Measurements from ENCODE around the gene OCEL1. TPM values are rescaled to one million over a fixed set of nuclear protein-coding genes. Genes with fewer than 3 reads are reported as not detected.

The OCEL1 gene
- total RNA-seq, 1 donor from 2014 or later, result 21.8 TPM

DNA sequence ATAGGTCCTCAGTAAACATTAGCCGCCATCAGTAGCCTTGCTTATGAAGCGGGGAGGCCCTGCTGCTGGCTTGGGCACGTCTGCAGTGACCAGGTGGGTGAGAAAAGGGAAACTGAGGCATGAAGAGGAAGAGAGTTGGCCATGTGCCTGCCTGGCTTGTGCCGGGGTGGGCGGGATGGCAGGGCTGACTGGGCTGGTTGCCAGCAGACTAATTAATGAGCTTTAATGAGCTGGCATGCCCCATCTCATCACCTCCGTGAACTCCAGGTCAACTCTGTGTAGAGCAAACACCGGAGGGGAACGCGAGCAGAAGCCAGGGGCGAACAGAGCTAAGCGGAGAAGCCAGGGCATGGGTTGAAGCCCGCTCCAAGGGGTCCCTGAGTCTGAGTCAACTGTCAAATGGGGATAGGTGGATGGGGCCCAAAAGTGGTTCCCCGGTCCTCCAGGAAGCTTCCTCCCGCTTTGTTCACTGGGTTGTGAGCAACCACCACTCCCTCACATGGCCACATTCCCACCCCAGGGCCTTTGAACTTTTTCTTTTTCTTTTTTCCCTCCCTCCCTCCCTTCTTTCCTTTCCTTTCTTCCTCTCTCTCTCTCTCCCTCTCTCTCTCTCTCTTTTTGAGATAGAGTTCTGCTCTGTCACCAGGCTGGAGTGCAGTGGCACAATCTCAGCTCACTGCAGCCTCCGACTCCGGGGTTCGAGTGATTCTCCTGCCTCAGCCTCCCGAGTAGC lies 11.0 kb downstream of the OCEL1 start:
- Mint-ChIP-seq H3K27me3 (no peaks in the 10 kb centered on the region), H3K4me3 (ENCODE audit: low read depth) (peak overlapping the region; percentile 48), H3K4me1 (ENCODE audit: low read depth) (peaks cover 39% of the 10 kb centered on the region), H3K36me3 (ENCODE audit: insufficient read depth) (peaks cover 22% of the 10 kb centered on the region), H3K27ac (no peak overlapping the region), H3K9me3 (ENCODE audit: low read depth) (no peaks in the 10 kb centered on the region)
- TF ChIP-seq, protein P1, sequence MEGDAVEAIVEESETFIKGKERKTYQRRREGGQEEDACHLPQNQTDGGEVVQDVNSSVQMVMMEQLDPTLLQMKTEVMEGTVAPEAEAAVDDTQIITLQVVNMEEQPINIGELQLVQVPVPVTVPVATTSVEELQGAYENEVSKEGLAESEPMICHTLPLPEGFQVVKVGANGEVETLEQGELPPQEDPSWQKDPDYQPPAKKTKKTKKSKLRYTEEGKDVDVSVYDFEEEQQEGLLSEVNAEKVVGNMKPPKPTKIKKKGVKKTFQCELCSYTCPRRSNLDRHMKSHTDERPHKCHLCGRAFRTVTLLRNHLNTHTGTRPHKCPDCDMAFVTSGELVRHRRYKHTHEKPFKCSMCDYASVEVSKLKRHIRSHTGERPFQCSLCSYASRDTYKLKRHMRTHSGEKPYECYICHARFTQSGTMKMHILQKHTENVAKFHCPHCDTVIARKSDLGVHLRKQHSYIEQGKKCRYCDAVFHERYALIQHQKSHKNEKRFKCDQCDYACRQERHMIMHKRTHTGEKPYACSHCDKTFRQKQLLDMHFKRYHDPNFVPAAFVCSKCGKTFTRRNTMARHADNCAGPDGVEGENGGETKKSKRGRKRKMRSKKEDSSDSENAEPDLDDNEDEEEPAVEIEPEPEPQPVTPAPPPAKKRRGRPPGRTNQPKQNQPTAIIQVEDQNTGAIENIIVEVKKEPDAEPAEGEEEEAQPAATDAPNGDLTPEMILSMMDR (IDR thresholded peaks at IDR 0.05; ENCODE audit: unreplicated experiment), result no peak
- no peak for DNase-seq (ENCODE audit: low spot score, unreplicated experiment)

DNA sequence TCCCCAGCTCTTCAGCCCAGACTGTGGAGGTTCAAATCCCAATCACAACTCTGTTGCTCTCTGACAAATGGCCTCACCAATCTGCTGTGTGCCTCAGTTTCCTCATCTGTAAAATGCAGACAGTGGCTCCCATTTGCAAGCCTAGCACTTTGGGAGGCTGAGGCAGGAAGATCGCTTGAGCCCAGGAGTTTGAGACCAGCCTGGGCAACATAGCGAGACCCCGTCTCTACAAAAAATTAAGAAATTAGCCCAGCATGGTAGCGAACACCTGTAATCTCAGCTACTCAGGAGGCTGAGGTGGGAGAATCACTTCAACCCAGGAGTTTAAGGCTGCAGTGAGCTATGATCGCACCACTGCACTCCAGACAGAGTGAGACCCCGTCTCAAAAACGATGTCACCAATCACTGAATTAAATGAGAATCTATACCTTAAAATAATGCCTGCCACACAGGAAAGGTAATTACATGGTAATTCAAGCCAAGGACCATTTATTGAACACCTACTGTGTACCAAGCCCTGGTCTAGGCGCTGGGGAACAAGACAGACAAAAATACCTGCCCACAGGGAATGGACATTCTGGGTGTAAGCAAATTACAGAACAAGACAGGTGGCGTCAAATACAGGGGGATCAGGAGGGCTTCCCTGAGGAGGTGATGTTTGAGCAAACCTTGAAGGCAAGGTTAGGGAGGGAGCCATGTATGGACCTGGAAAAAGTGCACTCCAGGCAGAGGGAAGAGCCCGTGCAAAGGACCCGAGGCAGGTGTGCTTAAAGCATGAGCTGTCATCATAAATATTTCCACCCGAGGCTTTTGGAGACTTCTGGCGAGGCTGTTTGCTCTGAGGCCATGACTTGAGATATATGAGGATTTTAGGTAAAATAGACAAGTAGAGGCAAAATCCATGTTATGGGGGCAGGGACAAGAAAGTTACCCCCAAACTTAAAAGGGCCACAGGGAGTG lies 12.0 kb downstream of the OCEL1 start:
- Mint-ChIP-seq H3K36me3 (ENCODE audit: insufficient read depth) (peaks cover 19% of the 10 kb centered on the region), H3K27ac (peak overlapping the region; percentile 80)

DNA sequence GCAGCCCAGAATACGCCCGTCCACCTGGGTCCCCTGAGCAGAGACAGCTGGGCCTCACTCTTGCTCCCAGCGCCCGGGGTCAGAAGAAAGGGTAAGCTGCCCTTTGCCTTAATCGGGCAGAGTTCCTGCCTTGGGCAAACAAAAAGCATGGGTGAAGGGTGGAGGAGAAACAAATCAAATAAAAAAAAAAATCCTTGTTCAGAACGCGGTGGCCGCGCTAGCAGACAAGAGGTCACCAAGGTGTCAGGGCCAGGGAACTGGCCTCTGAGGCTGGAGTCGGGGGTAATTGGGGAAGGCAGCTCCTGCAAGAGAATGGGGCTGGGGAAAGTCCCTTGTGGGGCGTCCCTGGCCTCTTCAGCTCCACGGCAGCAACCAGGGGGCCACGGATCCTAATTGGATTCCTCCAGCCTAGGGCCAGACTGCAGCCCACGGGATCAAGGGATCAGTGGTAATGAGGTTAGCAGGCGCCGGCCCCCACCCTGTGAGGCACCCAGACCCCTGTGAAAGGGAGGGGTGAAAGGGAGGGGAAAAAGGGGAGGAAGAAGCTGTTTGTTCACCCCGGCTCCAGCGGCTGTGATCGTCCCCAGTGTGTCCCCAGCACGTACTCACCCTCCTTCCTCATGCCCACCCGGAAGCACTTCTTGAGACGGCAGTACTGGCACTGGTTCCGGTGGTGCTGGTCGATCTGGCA lies 14.2 kb downstream of the OCEL1 start:
- H3K4me1 Mint-ChIP-seq (ENCODE audit: low read depth), result peaks cover 51% of the 10 kb centered on the region
- H3K9me3 Mint-ChIP-seq (ENCODE audit: low read depth), result no peaks in the 10 kb centered on the region
- TF ChIP-seq, protein P1 (IDR thresholded peaks at IDR 0.05; ENCODE audit: unreplicated experiment), result no peak
- no peaks in the 10 kb centered on the region for H3K27me3 Mint-ChIP-seq
- peaks cover 12% of the 10 kb centered on the region for H3K36me3 Mint-ChIP-seq (ENCODE audit: insufficient read depth)
- no peak for DNase-seq (ENCODE audit: low spot score, unreplicated experiment)
- H3K4me3 Mint-ChIP-seq (ENCODE audit: low read depth), result peak overlapping the region; percentile 64
- H3K27ac Mint-ChIP-seq, result peak overlapping the region; percentile 97

More for the DNA sequence above, 12.0 kb downstream of the OCEL1 start:
- TF ChIP-seq, protein P1 (IDR thresholded peaks at IDR 0.05; ENCODE audit: unreplicated experiment), result no peak
- DNase-seq (ENCODE audit: low spot score, unreplicated experiment), result no peak
- H3K4me1 Mint-ChIP-seq (ENCODE audit: low read depth), result peaks cover 45% of the 10 kb centered on the region
- no peaks in the 10 kb centered on the region for H3K27me3 Mint-ChIP-seq
- H3K9me3 Mint-ChIP-seq (ENCODE audit: low read depth), result no peaks in the 10 kb centered on the region
- no peak overlapping the region for H3K4me3 Mint-ChIP-seq (ENCODE audit: low read depth)

DNA sequence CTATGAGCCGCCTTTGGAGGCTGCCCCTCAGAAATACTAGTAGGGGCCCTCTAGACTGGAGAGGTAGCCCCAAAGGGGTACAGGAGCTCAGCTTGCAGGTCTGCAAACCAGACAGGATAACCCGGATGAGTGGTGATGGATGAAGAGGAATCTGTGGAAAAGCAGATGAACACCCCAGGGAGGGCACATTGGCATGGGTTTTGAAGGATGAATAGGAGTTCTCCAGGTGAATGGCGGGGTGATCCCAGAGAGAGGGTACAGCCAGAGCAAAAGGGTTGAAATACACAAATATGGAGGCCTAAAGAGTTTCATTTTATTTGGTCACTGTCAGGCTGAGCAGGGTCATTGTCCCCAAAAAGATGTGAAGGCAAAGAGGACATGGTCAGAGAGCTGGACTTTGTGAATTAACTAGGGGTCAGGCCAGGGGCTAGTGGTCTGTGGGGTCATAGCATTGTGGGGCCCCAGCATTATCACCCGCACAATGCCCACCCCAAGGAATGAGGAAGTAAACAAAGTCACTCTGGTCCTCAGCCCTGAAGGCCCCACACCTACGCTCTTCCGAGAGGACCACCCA lies 14.9 kb downstream of the OCEL1 start:
- TF ChIP-seq, protein P1 (IDR thresholded peaks at IDR 0.05; ENCODE audit: unreplicated experiment), result no peak
- Mint-ChIP-seq H3K27ac (peak overlapping the region; percentile 97), H3K9me3 (ENCODE audit: low read depth) (no peaks in the 10 kb centered on the region), H3K4me1 (ENCODE audit: low read depth) (peaks cover 51% of the 10 kb centered on the region), H3K27me3 (no peaks in the 10 kb centered on the region), H3K4me3 (ENCODE audit: low read depth) (peak overlapping the region; percentile 64), H3K36me3 (ENCODE audit: insufficient read depth) (peaks cover 12% of the 10 kb centered on the region)
- DNase-seq (ENCODE audit: low spot score, unreplicated experiment), result no peak

Measured in progenitor cell of endocrine pancreas (in vitro differentiated cells).